SJSA1 (cell line): Measurements from ENCODE around the gene SEZ6. TPM values are rescaled to one million over a fixed set of nuclear protein-coding genes. Genes with fewer than 3 reads are reported as not detected.

Source experiments
- DNase-seq, 2 experiments: peaks; one replicate each; pipeline ENCODE4 v3.0.0-alpha.2; 2015 to 2020; ENCODE audit warnings: low spot score in 2 of 2, low read depth in 1 of 2
- H3K27ac ChIP-seq: fragments of 250-450 bp; sonication (Bioruptor Pico); 2 replicates; pipeline ENCODE4 v1.5.1; 2020; ENCODE audit warnings: mild to moderate bottlenecking, moderate library complexity
- H3K27me3 ChIP-seq: fragments of 250-450 bp; sonication (Bioruptor Pico); replicated peaks from 2 replicates; pipeline ENCODE4 v1.5.1; 2020; ENCODE audit warnings: mild to moderate bottlenecking, moderate library complexity
- H3K36me3 ChIP-seq: fragments of 250-450 bp; sonication (Bioruptor Pico); 2 replicates; pipeline ENCODE4 v1.5.1; 2020; ENCODE audit warnings: mild to moderate bottlenecking
- H3K4me1 ChIP-seq: fragments of 250-450 bp; sonication (Bioruptor Pico); replicated peaks from 2 replicates; pipeline ENCODE4 v1.6.1; 2021; ENCODE audit warnings: mild to moderate bottlenecking
- H3K4me3 ChIP-seq: fragments of 250-450 bp; sonication (Bioruptor Pico); 2 replicates; pipeline ENCODE4 v1.5.1; 2020; ENCODE audit warnings: mild to moderate bottlenecking
- H3K9me3 ChIP-seq: fragments of 250-450 bp; sonication (Bioruptor Pico); replicated peaks from 2 replicates; pipeline ENCODE4 v1.5.1; 2020; ENCODE audit warnings: mild to moderate bottlenecking
- total RNA-seq: library from RNA; depleted of rRNA; stranded (reverse); fragments of >200 nt; shearing (Covaris generic); gene quantifications from 2 replicates; pipeline ENCODE4 v1.2.3, GENCODE V29; 2014

Gene SEZ6
- total RNA-seq, 1 experiment from 2014 or later: not detected

- H3K4me3 ChIP-seq: no peak overlapping the region
- H3K27me3 ChIP-seq: peaks cover 3% of the 10 kb centered on the region; the same call in 1 of the 2 replicates
- no peaks in the 10 kb centered on the region for H3K36me3 ChIP-seq
- H3K4me1 ChIP-seq: peaks cover 12% of the 10 kb centered on the region
- H3K9me3 ChIP-seq: no peaks in the 10 kb centered on the region
- no peak for DNase-seq
- H3K27ac ChIP-seq: no peak overlapping the region
Observed at GRCh38 chr17:28986714-28987655, 18.8 kb downstream of the SEZ6 start.

GRCh38 chr17:28985950-28986713 lies 19.7 kb downstream of the SEZ6 start:
- no peak for DNase-seq

GRCh38 chr17:28983286-28984230 lies 22.3 kb downstream of the SEZ6 start:
- 0 out of 2 replicates have a peak overlapping the region, but pooled peaks have one; percentile 11 for H3K27ac ChIP-seq
- no peaks in the 10 kb centered on the region for H3K36me3 ChIP-seq
- no peaks in the 10 kb centered on the region for H3K27me3 ChIP-seq
- H3K9me3 ChIP-seq: no peaks in the 10 kb centered on the region
- peaks cover 15% of the 10 kb centered on the region for H3K4me1 ChIP-seq
- DNase-seq: no peak
- no peak overlapping the region for H3K4me3 ChIP-seq

More at GRCh38 chr17:28985950-28986713, 19.7 kb downstream of the SEZ6 start:
- H3K4me3 ChIP-seq: no peak overlapping the region
- peaks cover 3% of the 10 kb centered on the region; the same call in 1 of the 2 replicates for H3K27me3 ChIP-seq
- no peaks in the 10 kb centered on the region for H3K36me3 ChIP-seq
- no peaks in the 10 kb centered on the region for H3K9me3 ChIP-seq
- H3K27ac ChIP-seq: no peak overlapping the region
- peaks cover 15% of the 10 kb centered on the region for H3K4me1 ChIP-seq

GRCh38 chr17:28982131-28982793 lies 23.6 kb downstream of the SEZ6 start:
- no peaks in the 10 kb centered on the region for H3K36me3 ChIP-seq
- peak in 1 of 2 experiments; percentile 52 for DNase-seq
- H3K4me3 ChIP-seq: no peak overlapping the region
- no peaks in the 10 kb centered on the region for H3K27me3 ChIP-seq
- peaks cover 15% of the 10 kb centered on the region for H3K4me1 ChIP-seq
- H3K9me3 ChIP-seq: no peaks in the 10 kb centered on the region
- H3K27ac ChIP-seq: peak overlapping the region; percentile 42

GRCh38 chr17:28978356-28978964 lies 27.4 kb downstream of the SEZ6 start:
- Histone ChIP-seq H3K27ac (no peak overlapping the region), H3K4me1 (peaks cover 15% of the 10 kb centered on the region), H3K4me3 (no peak overlapping the region), H3K9me3 (no peaks in the 10 kb centered on the region), H3K36me3 (no peaks in the 10 kb centered on the region), H3K27me3 (no peaks in the 10 kb centered on the region)
- no peak for DNase-seq

GRCh38 chr17:28977659-28978355 lies 28.0 kb downstream of the SEZ6 start:
- H3K27ac ChIP-seq: no peak overlapping the region
- peaks cover 11% of the 10 kb centered on the region for H3K4me1 ChIP-seq

GRCh38 chr17:28975646-28976045 lies 30.2 kb downstream of the SEZ6 start:
- Histone ChIP-seq H3K27ac (no peak overlapping the region), H3K4me3 (no peak overlapping the region), H3K36me3 (no peaks in the 10 kb centered on the region), H3K27me3 (0 out of 2 replicates have a peak, but pooled peaks cover 3% of the 10 kb centered on the region), H3K9me3 (no peaks in the 10 kb centered on the region), H3K4me1 (no peaks in the 10 kb centered on the region)
- no peak for DNase-seq

More at GRCh38 chr17:28977659-28978355, 28.0 kb downstream of the SEZ6 start:
- H3K27me3 ChIP-seq: 0 out of 2 replicates have a peak, but pooled peaks cover under 1% of the 10 kb centered on the region
- H3K9me3 ChIP-seq: no peaks in the 10 kb centered on the region
- no peak overlapping the region for H3K4me3 ChIP-seq
- DNase-seq: no peak
- H3K36me3 ChIP-seq: no peaks in the 10 kb centered on the region

- no peaks in the 10 kb centered on the region for H3K36me3 ChIP-seq
- DNase-seq: no peak
- H3K4me1 ChIP-seq: no peaks in the 10 kb centered on the region
- 0 out of 2 replicates have a peak, but pooled peaks cover 3% of the 10 kb centered on the region for H3K27me3 ChIP-seq
- H3K4me3 ChIP-seq: no peak overlapping the region
- no peaks in the 10 kb centered on the region for H3K9me3 ChIP-seq
- H3K27ac ChIP-seq: no peak overlapping the region
Observed at GRCh38 chr17:28975031-28975430, 30.8 kb downstream of the SEZ6 start.

GRCh38 chr17:28974451-28974850 lies 31.4 kb downstream of the SEZ6 start:
- H3K4me1 ChIP-seq: no peaks in the 10 kb centered on the region
- no peak for DNase-seq
- H3K4me3 ChIP-seq: no peak overlapping the region
- H3K36me3 ChIP-seq: no peaks in the 10 kb centered on the region
- H3K27me3 ChIP-seq: 0 out of 2 replicates have a peak, but pooled peaks cover 3% of the 10 kb centered on the region
- H3K9me3 ChIP-seq: no peaks in the 10 kb centered on the region
- no peak overlapping the region for H3K27ac ChIP-seq

- H3K9me3 ChIP-seq: no peaks in the 10 kb centered on the region
- H3K27me3 ChIP-seq: 0 out of 2 replicates have a peak, but pooled peaks cover 3% of the 10 kb centered on the region
- no peaks in the 10 kb centered on the region for H3K36me3 ChIP-seq
- no peak overlapping the region for H3K27ac ChIP-seq
- DNase-seq: no peak
- H3K4me1 ChIP-seq: no peaks in the 10 kb centered on the region
- H3K4me3 ChIP-seq: no peak overlapping the region
Observed at GRCh38 chr17:28973425-28973824, 32.4 kb downstream of the SEZ6 start.

- Histone ChIP-seq H3K27me3 (0 out of 2 replicates have a peak, but pooled peaks cover 3% of the 10 kb centered on the region), H3K36me3 (no peaks in the 10 kb centered on the region), H3K4me1 (no peaks in the 10 kb centered on the region), H3K27ac (no peak overlapping the region), H3K4me3 (no peak overlapping the region), H3K9me3 (no peaks in the 10 kb centered on the region)
- DNase-seq: no peak
Observed at GRCh38 chr17:28972437-28972836, 33.4 kb downstream of the SEZ6 start.

- Histone ChIP-seq H3K9me3 (no peaks in the 10 kb centered on the region), H3K4me3 (no peak overlapping the region), H3K4me1 (no peaks in the 10 kb centered on the region), H3K27me3 (0 out of 2 replicates have a peak, but pooled peaks cover 3% of the 10 kb centered on the region), H3K27ac (no peak overlapping the region), H3K36me3 (no peaks in the 10 kb centered on the region)
- DNase-seq: no peak
Observed at GRCh38 chr17:28970879-28971278, 35.0 kb downstream of the SEZ6 start.
